GM18909 (cell line): ENCODE results near the gene OR5P2.
"Not testable (repeated sequence)": the region's sequence is repeated elsewhere in the genome, so short reads cannot be mapped to it uniquely, and the experiment has no call there.

Experiments used
- ATAC-seq: cut with Tn5 transposase; IDR thresholded peaks from one replicate; pipeline ENCODE4 v1.9.1; 2021; ENCODE audit warnings: mild to moderate bottlenecking; ENCODE audit not compliant: unreplicated experiment, poor library complexity

The OR5P2 gene

GRCh38 chr11:7796842-7797241, at the start of gene OR5P2:
OR5P2 (minus strand) TSS chr11:7796942; CDS start chr11:7796942, 0 bp downstream.
- no peak for ATAC-seq

- ATAC-seq = no peak
Measured at GRCh38 chr11:7846003-7846402, 49.3 kb upstream of the OR5P2 start.

- no peak for ATAC-seq
Measured at GRCh38 chr11:7844986-7845385, 48.2 kb upstream of the OR5P2 start.

- ATAC-seq = no peak
Measured at GRCh38 chr11:7844521-7844920, 47.8 kb upstream of the OR5P2 start.

- no peak for ATAC-seq
Measured at GRCh38 chr11:7840578-7840977, 43.8 kb upstream of the OR5P2 start.

GRCh38 chr11:7833527-7833926, 36.8 kb upstream of the OR5P2 start:
- ATAC-seq = no peak

- ATAC-seq = no peak
Measured at GRCh38 chr11:7830740-7831139, 34.0 kb upstream of the OR5P2 start, which contains the start of gene OR5P3. OR5P3 (minus strand) TSS chr11:7830840.

GRCh38 chr11:7826324-7826723, 29.6 kb upstream of the OR5P2 start:
- ATAC-seq = no peak

- not testable (repeated sequence) for ATAC-seq
Measured at GRCh38 chr11:7820417-7820816, 23.7 kb upstream of the OR5P2 start.

- not testable (repeated sequence) for ATAC-seq
Measured at GRCh38 chr11:7814897-7815296, 18.2 kb upstream of the OR5P2 start.

GRCh38 chr11:7810301-7810700, 13.6 kb upstream of the OR5P2 start:
- not testable (repeated sequence) for ATAC-seq

GRCh38 chr11:7793233-7793632, 3.5 kb downstream of the OR5P2 start:
- ATAC-seq = no peak

- ATAC-seq = peak; percentile 97
Measured at GRCh38 chr11:7787239-7787638, 9.5 kb downstream of the OR5P2 start.

- ATAC-seq = no peak
Measured at GRCh38 chr11:7775689-7776088, 21.1 kb downstream of the OR5P2 start.

- ATAC-seq = not testable (repeated sequence)
Measured at GRCh38 chr11:7764301-7764700, 32.4 kb downstream of the OR5P2 start.

GRCh38 chr11:7759010-7759409, 37.7 kb downstream of the OR5P2 start:
- no peak for ATAC-seq

- ATAC-seq = no peak
Measured at GRCh38 chr11:7749456-7749855, 47.3 kb downstream of the OR5P2 start.
